ENCODE results near the gene PCNX1.
"Not testable (repeated sequence)": the region's sequence is repeated elsewhere in the genome, so short reads cannot be mapped to it uniquely, and the experiment has no call there.

PCNX1 gene

DNA sequence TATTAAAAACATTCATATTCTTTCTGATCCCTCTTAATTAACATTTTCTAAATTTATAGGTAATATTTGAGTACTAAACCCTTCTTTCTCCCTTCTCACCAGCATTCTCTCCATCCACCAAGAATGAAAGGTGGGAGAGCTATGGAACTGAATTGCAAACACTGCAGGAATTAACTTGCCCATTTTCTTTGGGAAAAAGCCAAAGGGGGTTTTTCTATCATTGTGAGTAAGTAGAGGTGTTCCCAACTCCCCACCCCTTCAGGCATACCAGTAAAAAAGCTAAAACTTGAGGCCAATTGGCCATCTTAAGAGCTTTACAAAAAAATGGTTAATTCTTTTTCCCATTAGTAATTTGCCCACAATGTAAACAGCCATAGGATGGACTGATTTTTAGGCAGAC, 23.7 kb downstream of the PCNX1 start:
- no peak for FAIRE-seq
- no peak for DNase-seq (ENCODE audit: insufficient read length, low spot score)
- TF ChIP-seq, protein P1, sequence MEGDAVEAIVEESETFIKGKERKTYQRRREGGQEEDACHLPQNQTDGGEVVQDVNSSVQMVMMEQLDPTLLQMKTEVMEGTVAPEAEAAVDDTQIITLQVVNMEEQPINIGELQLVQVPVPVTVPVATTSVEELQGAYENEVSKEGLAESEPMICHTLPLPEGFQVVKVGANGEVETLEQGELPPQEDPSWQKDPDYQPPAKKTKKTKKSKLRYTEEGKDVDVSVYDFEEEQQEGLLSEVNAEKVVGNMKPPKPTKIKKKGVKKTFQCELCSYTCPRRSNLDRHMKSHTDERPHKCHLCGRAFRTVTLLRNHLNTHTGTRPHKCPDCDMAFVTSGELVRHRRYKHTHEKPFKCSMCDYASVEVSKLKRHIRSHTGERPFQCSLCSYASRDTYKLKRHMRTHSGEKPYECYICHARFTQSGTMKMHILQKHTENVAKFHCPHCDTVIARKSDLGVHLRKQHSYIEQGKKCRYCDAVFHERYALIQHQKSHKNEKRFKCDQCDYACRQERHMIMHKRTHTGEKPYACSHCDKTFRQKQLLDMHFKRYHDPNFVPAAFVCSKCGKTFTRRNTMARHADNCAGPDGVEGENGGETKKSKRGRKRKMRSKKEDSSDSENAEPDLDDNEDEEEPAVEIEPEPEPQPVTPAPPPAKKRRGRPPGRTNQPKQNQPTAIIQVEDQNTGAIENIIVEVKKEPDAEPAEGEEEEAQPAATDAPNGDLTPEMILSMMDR (IDR thresholded peaks at IDR 0.05; ENCODE audit: insufficient read depth, missing control alignments): no peak

DNA sequence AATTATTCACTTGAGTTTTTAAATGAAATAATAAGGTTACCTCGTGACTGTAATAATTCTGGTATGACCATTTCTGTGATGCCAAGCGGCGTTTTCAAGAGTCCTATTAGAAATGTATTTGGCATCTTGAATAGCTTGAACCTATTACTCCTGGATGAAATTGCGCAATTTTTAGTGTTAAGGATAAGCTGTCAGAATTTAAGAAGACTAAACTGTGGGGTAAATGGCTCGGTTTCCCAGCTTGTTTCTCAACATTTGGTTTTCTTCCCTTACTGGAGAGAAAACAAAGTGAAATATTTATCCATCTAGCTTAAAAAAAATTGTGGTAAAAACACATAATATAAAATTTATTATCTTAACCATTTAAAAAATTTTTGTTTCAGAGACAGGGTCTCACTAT, 26.8 kb downstream of the PCNX1 start:
- TF ChIP-seq, protein P1 (IDR thresholded peaks at IDR 0.05; ENCODE audit: insufficient read depth, missing control alignments): no peak
- DNase-seq (ENCODE audit: insufficient read length, low spot score): no peak
- no peak for FAIRE-seq

DNA sequence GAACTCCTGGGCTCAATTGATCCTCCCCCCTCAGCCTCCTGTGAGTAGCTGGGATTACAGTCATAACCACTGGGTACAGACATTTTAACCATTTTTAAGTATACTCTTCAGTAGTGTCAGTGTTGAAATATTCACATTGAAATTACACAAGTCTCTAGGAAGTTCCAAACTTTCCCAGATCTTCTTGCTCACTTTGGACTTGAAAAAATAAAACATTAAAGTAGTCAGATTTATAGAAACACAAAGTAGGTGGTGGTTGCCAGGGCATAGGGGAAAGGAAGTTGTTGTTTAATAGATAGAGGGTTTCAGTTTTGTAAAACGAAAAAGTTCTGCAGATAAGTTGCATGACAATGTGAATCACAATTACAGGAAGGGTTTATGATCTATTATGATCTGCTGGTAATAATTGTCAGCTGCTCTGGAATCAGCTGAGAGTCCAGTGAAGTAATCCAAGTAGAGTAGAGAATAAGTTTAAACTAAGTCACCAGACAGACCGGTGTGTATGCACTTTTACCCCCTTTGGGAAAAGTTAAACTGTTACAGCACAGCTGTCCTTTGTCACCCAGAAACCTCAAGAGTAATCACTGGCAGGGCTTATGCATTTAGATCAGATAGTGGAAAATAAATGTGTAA, 27.4 kb downstream of the PCNX1 start:
- FAIRE-seq: no peak
- DNase-seq (ENCODE audit: insufficient read length, low spot score): no peak
- TF ChIP-seq, protein P1 (IDR thresholded peaks at IDR 0.05; ENCODE audit: insufficient read depth, missing control alignments): no peak

DNA sequence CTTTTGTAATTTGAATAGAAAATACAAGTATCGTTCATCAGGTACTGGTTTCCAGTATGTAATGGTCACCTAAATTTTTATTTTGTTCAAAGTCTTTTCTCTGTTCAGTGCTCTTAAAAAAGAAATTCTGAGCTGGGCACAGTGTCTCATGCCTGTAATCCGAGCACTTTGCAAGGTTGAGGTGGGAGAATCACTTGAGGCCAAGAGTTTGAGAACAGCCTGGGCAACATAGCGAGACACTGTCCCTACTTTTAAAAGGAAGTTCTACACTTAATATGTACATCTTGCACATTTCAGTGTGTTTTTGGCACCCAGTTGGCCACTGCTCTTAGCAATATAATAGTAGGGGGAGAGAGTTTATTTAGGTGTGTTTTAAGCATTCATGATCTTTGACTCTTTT, 27.9 kb downstream of the PCNX1 start:
- TF ChIP-seq, protein P1 (IDR thresholded peaks at IDR 0.05; ENCODE audit: insufficient read depth, missing control alignments): no peak
- no peak for DNase-seq (ENCODE audit: insufficient read length, low spot score)
- no peak for FAIRE-seq

DNA sequence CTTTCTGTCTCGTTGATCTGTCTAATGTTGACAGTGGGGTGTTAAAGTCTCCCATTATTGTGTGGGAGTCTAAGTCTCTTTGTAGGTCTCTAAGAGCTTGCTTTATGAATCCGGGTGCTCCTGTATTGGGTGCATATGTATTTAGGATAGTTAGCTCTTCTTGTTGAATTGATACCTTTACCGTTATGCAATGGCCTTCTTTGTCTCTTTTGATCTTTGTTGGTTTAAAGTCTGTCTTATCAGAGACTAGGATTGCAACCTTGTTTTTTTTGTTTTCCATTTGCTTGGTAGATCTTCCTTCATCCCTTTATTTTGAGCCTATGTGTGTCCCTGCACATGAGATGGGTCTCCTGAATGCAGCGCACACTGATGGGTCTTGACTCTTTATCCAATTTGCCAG, 32.4 kb downstream of the PCNX1 start:
- FAIRE-seq; DNase-seq (ENCODE audit: insufficient read length, low spot score): not testable (repeated sequence)

DNA sequence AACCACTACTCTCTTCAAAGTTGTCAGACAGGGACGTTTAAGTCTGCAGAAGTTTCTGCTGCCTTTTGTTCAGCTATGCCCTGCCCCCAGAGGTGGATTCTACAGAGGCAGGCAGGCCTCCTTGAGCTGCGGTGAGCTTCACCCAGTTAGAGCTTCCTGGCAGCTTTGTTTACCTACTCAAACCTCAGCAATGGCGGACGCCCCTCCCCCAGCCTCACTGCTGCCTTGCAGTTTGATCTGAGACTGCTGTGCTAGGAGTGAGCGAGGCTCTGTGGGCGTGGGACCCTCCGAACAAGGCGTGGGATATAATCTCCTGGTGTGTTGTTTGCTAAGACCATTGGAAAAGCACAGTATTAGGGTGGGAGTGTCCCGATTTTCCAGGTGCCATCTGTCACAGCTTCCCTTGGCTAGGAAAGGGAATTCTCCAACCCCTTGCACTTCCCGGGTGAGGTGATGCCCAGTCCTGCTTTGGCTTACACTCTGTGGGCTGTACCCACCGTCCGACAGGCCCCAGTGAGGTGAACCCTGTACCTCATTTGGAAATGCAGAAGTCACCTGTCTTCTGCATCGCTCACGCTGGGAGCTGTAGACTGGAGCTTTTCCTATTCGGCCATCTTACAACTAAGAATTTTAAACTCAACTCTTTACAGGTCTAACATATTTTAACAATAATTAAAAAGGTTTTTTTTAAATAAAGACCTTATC, 34.5 kb downstream of the PCNX1 start:
- not testable (repeated sequence) for FAIRE-seq; DNase-seq (ENCODE audit: insufficient read length, low spot score)

DNA sequence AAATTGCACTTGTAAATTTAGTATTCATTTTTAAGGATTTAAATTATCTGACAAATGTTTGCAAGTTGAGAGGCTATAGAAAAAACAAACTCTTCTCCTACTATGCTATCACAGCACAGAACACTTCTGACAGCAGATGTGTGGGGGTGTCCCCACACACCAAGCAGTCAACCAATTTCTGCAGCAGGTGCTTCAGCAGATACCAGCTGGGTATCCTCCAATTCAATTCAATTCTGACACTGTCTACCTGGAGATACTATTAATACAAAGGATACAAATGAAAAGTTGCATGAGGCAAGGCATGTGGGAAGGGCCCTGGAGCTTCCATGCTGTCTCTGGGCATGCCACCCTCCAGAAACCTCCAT, 35.1 kb downstream of the PCNX1 start:
- no peak for FAIRE-seq
- TF ChIP-seq, protein P1 (IDR thresholded peaks at IDR 0.05; ENCODE audit: insufficient read depth, missing control alignments): no peak
- no peak for DNase-seq (ENCODE audit: insufficient read length, low spot score)

DNA sequence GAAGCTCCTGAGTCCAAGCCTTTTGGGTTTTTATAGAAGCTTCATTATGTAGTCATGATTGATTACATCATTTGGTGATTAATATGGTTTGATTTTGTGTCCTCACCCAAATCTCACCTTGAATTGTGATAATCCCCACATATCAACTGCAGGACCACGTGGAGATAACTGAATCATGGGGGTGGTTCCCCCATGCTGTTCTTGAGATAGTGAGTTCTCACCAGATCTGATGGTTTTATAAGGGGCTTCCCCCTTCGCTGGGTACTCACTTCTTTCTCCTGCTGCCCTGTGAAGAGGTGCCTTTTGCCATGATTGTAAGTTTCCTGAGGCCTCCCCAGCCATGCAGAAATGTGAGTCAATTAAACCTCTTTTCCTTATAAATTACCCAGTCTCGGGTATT, 35.5 kb downstream of the PCNX1 start:
- DNase-seq (ENCODE audit: insufficient read length, low spot score); FAIRE-seq: not testable (repeated sequence)

DNA sequence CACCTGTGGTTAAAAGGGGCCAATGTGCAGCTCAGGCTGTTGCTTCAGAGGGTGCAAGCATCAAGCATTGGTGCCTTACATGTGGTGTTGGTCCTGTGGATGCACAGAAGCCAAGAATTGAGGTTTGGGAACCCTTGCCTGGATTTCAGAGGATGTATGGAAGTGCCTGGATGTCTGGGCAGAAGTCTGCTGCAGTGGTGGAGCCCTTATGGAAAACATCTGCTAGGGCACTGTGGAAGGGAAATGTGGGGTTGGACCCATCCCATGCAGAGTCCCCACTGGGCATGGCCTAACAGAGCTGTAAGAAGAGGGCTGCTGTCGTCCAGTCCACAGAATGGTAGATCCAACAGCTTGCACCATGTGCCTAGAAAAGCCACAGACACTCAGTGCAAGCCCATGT, 36.6 kb downstream of the PCNX1 start:
- TF ChIP-seq, protein P1 (IDR thresholded peaks at IDR 0.05; ENCODE audit: insufficient read depth, missing control alignments): no peak
- DNase-seq (ENCODE audit: insufficient read length, low spot score): no peak
- no peak for FAIRE-seq
